ENCODE measurements around the gene EFCAB9.

EFCAB9 gene

GRCh38 chr5:172213126-172213525, 19.2 kb downstream of the EFCAB9 start:
- Histone ChIP-seq H3K4me3 (replicated peaks; ENCODE audit: insufficient read depth, low read length) (no peak overlapping the region), H3K27me3 (ENCODE audit: insufficient read depth, poor library complexity, severe bottlenecking) (no peaks in the 10 kb centered on the region), H3K27ac (replicated peaks) (no peak overlapping the region)
- TF ChIP-seq REST (IDR thresholded peaks at IDR 0.05; ENCODE audit: insufficient replicate concordance, low read depth) (no peak), GABPA (IDR thresholded peaks at IDR 0.05; ENCODE audit: low read depth) (no peak), SPI1 (IDR thresholded peaks at IDR 0.05; ENCODE audit: borderline replicate concordance, low read depth) (no peak), POLR2AphosphoS5 (IDR thresholded peaks at IDR 0.05; ENCODE audit: low read depth) (no peak), CTCF (IDR thresholded peaks at IDR 0.05; ENCODE audit: insufficient read depth, low read length) (no peak)
- DNase-seq (ENCODE audit: low read depth in 1 of 2, low spot score in 1 of 2), result no peak

- Histone ChIP-seq H3K27ac (replicated peaks) (no peak overlapping the region), H3K4me3 (replicated peaks; ENCODE audit: insufficient read depth, low read length) (no peak overlapping the region), H3K27me3 (ENCODE audit: insufficient read depth, poor library complexity, severe bottlenecking) (no peaks in the 10 kb centered on the region)
- DNase-seq (ENCODE audit: low read depth in 1 of 2, low spot score in 1 of 2), result no peak
- no peak for TF ChIP-seq SPI1 (IDR thresholded peaks at IDR 0.05; ENCODE audit: borderline replicate concordance, low read depth)
- no peak for TF ChIP-seq CTCF (IDR thresholded peaks at IDR 0.05; ENCODE audit: insufficient read depth, low read length)
- TF ChIP-seq GABPA (IDR thresholded peaks at IDR 0.05; ENCODE audit: low read depth), result no peak
- no peak for TF ChIP-seq REST (IDR thresholded peaks at IDR 0.05; ENCODE audit: insufficient replicate concordance, low read depth)
- no peak for TF ChIP-seq POLR2AphosphoS5 (IDR thresholded peaks at IDR 0.05; ENCODE audit: low read depth)
Observed at GRCh38 chr5:172216345-172216744, 22.4 kb downstream of the EFCAB9 start.

- no peak overlapping the region for H3K4me3 ChIP-seq (replicated peaks; ENCODE audit: insufficient read depth, low read length)
- TF ChIP-seq POLR2AphosphoS5 (IDR thresholded peaks at IDR 0.05; ENCODE audit: low read depth) (no peak), GABPA (IDR thresholded peaks at IDR 0.05; ENCODE audit: low read depth) (no peak), REST (IDR thresholded peaks at IDR 0.05; ENCODE audit: insufficient replicate concordance, low read depth) (no peak), CTCF (IDR thresholded peaks at IDR 0.05; ENCODE audit: insufficient read depth, low read length) (no peak), SPI1 (IDR thresholded peaks at IDR 0.05; ENCODE audit: borderline replicate concordance, low read depth) (no peak)
- DNase-seq (ENCODE audit: low read depth in 1 of 2, low spot score in 1 of 2), result no peak
- no peak overlapping the region for H3K27ac ChIP-seq (replicated peaks)
- H3K27me3 ChIP-seq (ENCODE audit: insufficient read depth, poor library complexity, severe bottlenecking), result no peaks in the 10 kb centered on the region
Observed at GRCh38 chr5:172219296-172219695, 25.3 kb downstream of the EFCAB9 start.

Data from HL-60 (cell line).